Hematopoietic multipotent progenitor cell treated with erythropoietin and hydrocortisone succinate and interleukin-3 and kit ligand, for 6 days (in vitro differentiated cells): ENCODE results near the gene MAF.

Experiments used
- DNase-seq: peaks from one replicate; pipeline ENCODE4 v3.0.0-alpha.2; 2015

The MAF gene

DNA sequence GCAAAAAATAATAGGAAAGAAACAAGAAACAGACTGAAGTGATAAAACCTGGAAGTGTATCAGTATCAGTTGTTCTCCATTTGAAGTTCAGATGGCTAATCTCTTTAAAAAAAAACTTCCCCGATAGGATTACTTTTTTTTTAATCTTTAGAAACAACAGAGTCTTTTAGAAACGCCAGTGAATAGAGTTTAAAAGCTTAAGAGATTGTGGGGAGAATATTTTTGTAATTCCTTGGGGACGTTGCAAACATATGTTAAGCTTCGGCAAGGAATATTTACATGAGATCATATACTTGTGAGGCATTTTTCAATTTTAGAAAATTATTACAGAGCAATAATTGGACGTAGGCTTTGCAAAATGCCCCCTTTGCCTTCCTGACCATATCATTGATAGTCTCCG, 13.2 kb downstream of the MAF start:
- no peak for DNase-seq

DNA sequence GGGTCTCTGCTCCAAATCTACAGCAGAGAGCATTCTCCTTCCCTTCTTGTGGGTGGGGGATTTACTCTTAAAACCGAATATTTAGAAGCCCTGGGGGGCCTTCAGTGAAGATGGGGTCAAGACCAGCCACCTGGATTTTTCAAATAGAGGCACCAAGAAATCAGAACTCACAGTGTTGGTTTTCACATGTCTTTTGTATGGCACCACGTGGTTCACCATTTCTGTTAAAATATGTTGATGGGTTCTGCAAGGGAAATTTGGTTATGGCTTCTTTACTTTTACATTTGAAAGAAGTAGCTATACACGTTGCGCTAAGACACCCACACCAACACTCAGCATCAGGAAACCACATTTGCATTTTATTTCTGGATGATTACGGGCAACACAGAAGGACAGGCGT, 17.7 kb downstream of the MAF start:
- DNase-seq = no peak

DNA sequence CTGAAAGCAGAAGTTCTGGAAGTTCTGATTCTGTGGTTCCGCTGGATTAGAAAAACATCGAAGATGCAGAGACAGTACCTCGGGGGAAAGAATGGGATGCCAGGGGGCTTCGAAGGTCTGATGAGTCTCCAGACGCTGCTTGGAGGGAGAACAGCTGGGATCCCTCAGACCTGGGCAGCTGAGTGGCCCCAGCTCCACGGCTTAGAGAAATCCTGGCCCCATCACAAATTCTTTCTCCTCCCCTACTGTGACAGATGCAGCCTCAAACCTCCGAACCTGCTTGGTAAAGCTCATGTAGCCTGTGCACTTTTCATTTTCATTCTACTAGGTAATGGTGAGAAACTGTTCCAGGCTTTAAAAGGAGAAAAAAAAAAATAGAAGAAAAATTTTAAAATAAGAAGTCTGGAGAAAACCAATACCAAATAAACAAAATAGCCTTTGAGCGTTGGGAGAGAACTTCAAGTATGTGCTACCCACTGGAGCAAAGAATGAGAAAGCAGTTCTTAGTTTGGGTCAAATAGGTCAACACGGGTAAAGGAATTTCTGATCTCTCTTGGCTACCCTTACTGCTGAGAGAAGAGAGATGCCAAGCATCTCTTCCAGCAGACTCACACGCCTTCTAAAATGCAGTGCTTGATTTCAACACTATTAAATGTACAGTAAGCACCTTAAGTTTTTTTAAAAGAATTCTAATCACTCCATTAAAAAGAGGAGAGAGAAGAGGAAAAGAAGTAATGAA, 19.9 kb downstream of the MAF start:
- DNase-seq = no peak

DNA sequence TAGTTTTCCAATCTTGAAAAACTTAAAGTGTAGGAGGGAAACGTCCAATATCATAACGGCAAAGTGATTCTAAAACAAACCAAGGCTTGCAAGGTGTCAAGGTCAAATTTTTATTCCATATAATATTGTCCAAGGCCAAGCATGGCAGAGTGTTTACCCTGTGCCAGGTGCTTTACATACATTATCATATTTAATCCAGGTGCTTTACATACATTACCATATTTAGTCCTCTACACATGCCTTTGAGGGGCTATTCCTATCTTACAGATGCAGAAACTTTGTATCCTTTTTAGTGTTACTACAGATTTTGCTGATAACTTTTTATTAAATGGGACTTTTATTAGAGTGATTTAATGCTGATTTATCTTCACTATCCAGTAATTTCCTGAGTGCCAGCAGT, 23.9 kb downstream of the MAF start:
- no peak for DNase-seq

DNA sequence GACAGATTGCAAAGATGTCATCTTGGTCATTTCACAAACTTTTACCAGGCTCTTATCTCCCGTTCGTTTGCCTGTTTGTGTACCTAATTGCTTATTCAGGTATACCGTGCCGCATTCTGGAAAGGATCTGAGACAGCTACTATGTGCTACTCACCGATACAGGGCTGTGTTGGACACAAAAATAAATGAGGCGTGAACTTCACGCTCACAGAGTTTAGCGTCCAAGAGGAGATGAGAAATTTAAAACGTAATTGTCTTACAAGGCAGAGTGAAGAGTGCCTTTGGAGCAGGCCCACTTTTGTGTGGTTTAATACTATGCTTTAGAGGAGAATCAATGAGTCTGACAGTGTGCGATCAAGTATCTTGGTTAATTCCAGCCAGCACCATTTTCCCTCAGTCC, 26.7 kb downstream of the MAF start:
- DNase-seq = no peak

DNA sequence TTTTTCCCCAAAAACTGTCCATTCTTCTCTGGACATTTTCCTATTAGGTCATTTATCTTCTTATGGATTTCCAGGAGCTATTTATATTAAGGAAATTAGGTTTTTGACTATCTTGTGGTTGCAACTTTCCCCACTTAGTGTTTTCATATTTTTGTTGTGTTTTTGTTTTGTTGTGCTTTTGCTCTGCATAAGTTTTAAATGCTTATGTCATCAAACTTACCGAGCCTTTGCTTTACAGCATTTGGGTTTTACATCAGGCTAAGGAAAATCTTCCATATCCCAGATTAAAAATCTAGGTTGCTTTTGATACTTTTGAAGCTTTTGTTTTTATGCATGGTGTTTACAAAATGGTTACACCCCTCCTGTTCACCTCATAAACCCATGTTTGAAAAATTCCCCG, 27.5 kb downstream of the MAF start:
- DNase-seq = no peak

DNA sequence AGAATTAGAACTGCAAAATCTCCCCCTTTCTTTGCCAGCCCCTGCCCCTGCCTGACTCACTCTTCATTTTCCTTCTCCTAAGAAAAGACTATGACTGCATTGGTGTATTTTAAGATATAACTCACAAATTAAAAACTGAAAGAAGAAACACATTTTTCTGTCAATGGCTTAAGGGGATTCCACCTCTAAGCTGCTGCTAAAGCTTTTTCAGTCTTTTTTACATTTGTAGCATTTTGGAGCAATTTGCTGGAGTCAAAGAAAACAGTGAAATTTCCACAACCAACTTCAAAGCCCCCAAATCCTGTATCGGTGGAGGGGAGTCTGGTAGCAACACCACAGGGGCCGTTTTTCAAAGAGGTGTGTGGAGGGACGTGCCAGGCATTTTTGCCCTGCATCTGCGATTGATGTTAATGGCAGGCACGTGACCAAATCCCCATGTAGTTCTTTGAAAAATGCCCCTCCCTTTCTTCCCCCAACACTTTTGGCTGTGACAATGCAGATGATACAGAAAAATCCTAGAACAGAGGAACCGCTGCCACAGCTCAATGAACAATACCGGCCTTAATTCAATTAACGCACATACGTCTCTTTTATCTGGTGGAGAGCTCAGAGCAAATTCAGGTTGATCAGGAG, 28.5 kb downstream of the MAF start:
- no peak for DNase-seq

DNA sequence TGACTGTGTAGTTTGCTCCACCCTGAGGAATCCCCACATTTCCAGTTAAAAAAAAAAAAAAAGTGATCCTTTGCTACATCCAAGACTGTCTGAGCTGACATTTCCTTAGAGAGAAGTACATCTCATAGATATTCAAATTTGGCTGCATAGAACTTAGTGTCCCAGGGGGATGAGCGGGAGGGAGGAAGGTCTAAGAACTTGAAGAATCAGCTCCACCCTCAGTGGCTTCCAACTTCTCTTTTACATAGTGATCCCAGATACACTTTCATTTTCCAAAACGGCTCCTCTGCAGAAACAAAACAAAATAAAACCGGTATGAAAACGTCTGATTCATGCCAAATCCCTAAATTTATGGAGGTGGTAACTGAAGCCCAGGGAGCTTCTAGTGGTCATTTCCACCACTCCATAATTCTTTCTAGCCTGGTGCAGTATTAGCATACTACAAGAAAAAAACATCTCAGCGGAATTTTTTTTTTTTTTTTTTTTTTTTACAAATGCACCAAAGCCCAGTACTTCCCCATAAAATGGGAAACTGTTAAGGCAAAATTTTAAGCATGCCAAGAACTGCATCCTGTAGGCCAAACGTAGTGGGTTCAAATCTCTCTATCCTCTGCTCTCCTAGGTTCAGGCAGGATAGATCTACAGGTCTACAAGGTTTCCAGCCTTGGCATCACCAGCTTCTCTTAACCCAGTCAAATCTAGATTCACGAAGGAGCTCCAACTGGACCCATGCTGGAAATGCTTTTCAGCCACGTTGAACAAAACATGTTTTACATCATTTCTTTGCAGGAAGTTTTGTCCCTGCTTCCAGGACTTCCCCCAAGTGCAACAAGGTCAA, 29.3 kb downstream of the MAF start:
- no peak for DNase-seq

DNA sequence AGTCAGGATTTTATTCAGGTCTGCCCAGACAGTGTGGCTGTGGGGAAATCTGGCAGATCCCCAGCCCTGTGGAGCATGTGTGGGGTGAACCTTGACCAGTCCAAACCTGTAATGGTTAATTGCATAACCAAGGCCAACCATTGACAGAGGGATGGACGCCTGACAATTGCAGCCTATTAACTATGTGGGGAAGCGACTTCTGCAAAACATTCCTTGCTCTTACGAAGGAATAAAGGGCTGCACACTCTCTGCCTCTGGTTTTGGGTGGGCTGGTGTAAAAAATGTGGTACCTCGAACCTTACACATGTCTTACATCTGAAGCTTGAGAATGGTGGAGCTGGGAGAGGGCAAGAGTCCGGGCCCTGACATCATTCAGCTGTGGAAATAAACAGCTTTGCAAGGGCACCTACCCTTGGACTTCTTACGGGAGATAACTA, 35.8 kb downstream of the MAF start:
- no peak for DNase-seq

DNA sequence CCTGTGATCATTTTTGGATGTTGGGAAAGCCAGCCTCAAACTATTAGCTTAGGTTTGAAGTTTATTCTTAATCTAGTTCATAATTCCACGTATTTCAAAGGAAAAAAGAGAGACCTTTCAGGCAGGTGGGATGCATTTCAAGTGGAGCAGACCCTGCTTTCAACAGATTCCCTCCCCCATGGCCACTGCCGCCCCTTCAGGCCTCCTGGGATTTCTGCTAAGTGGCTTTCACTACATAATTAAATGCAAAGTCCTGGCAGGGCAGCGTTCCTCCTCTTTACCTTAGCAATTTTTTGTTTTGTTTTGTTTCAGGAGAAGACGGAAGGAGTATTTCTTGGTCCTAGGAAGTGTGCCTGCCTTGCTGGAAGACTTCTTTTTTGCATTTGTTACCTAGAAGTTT, 36.6 kb downstream of the MAF start:
- no peak for DNase-seq

DNA sequence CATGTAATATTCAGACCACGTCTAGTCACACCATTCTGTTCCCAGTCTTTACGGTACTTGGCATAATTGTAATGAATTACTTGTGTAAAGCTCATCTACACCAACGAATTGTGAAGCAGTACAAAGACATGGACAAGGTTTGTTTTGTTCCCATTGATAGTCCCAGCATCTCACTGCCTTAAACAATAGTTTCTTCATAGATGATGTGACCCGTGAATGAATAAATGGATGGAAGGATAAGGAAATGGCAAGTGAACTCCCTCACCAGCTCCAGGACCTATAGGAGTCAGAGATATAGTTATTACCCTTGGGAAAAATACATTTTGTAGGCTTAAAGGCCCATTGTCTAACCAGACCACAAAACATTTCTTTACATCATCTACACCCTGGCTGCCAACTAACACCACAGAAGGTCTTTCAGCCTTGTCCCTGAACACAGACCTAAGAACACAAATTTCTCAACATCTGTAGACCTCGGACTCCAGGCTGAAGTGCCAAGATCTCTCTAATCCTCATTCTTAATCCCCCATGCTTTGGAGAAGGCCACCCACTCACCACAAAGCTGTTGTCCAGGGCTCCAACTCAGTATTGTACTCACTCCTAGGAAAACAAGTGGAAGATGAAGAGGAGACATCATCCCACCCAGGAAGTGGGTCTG, 38.2 kb downstream of the MAF start:
- DNase-seq = no peak

DNA sequence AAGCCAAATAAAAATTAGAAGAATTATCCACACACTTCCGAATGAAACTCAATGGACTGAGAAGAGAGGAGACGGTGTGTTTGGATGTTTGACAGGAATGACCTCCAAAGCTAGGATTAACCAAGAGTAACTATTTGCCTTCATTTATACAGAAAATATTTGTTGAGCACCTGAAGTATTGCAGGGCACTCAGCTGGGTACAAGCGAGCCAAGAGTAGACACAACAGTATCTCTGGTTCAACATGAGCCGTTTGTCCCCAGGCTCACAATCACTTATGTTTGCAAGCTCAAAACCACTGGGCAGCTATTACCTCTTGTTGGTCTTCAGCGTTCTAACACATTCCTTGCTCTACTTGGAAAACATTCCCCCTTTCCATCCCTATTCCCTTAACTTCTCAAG, 38.8 kb downstream of the MAF start:
- DNase-seq = no peak

DNA sequence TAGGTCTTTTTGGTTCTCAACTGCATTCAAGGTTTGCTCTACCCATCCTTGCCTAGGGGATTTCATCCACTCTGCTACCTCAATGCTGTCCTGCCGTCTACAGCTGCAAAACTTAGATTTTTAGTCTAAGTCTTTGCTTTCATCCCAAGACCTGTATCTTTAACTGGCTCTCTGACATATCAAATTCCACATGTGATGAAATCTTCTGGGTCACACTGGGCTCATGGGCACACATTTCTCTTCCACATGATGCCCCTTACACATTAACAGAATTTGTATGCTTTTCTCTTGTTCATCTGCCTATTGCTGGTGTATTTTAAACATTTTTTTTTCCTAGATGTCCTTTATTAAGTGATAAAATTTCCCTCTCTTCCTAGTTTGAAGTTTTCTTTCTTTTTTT, 39.6 kb downstream of the MAF start:
- no peak for DNase-seq

DNA sequence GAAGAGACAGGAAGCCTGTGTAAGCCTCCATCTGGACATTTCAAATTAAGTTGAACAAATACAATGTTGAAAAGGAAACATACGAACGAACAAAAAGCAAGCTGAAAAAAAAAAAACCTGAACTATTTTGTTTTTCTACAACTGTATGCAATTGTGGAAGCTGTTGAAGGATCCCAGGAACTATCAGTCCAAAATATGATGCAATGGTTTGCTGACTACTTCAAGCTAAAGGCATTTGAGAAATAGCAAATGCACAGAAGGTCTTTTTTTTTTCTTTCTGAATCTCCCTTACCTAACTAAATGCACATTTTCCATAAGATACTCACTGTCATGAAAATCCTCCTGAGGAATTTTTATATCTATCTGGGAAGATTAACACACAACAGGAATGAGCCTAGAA, 40.2 kb downstream of the MAF start:
- no peak for DNase-seq

DNA sequence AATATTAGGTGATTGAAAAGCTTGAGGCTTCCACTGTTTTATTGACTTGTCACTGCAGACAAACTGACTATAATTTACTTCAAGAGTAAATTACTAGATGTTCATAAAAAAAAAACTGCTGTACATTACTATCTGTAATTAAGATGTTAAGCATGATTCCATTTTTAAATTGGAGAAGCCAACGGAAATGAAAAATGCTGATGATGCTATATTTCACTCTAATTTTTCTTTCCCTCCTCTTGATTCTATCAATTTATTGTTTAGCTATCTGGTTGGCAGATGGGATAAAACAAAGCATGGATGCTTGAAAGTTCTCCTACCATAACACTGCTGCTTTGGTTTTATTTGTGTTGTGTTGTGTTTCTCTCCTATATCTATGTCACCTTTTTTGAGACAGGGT, 41.0 kb downstream of the MAF start:
- DNase-seq = no peak

DNA sequence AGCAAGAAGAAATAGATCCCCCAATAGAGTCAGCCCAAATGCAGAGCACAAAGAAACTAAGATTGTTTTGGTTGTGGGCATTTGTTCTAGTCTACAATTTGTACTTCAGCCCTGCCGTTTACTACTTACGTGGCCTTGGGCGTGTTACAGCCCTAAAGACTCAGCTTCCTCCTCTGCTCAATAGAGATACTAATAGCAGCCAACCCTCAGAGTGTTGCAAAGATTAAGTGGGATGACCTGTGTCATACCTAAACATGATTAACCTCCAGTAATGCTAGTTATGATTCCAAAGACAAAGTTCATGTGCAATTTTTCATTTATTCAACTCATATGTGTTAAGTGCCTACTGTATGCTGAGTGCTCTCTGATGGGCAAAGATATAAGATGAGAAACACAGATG, 43.1 kb downstream of the MAF start:
- DNase-seq = no peak

DNA sequence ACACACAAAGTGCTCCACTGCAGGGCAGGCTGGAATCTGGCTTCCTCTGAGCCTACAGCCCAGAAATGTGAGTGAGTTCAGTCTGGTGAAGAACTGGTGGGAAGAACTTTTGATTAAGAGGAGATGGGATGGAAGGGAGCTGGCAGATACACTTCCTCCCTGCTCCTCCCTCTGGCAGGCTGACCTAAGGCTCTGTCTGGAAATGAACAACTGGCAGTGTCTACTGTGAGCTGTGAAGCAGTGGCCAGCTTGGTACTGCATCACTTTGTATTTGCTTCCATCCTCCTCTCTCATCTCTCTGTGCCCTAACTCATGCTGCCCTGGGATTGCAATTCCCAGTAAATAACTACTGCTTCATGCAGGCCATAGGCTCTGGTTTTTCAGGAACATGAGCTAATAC, 45.6 kb downstream of the MAF start:
- DNase-seq = no peak

DNA sequence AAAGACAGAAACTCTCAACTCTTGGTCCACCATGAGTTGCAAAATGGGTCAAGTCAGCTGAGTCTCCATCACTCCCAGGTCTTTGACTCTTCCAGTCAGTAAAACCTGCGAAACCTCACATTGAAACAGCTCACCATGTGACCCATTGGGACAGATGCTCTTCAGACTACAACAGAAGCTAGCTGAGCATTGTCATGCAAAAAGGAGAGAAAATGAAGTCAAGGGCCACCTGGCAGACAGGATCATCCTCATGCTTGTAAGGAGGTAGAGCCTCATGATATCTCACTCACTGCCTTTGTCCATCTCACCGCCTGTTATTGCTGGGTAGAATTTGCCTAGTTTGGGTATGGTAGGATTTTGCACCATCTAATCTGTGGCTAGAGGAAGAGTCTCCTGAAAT, 50.2 kb downstream of the MAF start:
- no peak for DNase-seq

DNA sequence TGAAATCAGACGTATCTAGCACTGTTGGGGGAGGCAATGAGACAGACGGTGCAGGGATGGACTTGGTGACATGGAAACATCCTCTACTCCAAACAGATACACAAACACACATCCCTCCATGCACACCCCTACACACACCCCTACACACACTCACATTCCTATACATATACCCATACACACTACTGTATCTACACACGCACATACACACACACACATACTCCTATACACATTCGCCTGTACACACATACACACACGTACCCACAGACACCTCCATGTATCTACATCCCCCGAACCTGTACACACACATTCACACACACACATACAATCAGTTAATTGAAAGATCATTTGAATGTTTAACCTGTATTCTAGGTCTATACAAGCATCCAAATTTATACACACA, 53.5 kb downstream of the MAF start:
- no peak for DNase-seq
